GM18907 (cell line): ENCODE data around the gene NCAPG2.

Source experiments
- ATAC-seq: cut with Tn5 transposase; IDR thresholded peaks from one replicate; pipeline ENCODE4 v1.9.1; 2021; ENCODE audit warnings: mild to moderate bottlenecking, moderate library complexity; ENCODE audit not compliant: unreplicated experiment

Gene NCAPG2

GRCh38 chr7:158735935-158736334, 31.3 kb upstream of the NCAPG2 start:
- no peak for ATAC-seq

DNA sequence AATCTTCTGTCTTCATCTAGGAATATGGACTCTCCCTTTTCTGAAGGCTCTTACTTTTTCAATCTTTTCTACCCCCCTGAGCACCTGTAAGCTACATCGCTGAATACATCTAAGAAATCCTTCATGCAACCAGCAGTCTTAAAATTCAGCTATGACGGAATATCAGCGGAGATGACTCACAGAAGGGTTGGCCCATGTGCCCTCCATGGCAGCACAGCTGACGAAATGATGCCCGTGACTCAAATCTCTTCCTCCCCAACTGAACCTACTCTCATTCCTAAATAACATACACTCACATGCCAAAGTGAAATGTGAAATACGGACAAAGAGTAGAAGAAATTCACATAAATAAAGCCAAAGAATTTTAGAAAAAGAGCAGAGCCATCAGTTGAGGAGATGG, 30.3 kb upstream of the NCAPG2 start:
- ATAC-seq: no peak

GRCh38 chr7:158733775-158734494, 29.3 kb upstream of the NCAPG2 start:
- ATAC-seq: no peak

- no peak for ATAC-seq
These were observed 28.6 kb upstream of the NCAPG2 start for GRCh38 chr7:158733220-158733519.

DNA sequence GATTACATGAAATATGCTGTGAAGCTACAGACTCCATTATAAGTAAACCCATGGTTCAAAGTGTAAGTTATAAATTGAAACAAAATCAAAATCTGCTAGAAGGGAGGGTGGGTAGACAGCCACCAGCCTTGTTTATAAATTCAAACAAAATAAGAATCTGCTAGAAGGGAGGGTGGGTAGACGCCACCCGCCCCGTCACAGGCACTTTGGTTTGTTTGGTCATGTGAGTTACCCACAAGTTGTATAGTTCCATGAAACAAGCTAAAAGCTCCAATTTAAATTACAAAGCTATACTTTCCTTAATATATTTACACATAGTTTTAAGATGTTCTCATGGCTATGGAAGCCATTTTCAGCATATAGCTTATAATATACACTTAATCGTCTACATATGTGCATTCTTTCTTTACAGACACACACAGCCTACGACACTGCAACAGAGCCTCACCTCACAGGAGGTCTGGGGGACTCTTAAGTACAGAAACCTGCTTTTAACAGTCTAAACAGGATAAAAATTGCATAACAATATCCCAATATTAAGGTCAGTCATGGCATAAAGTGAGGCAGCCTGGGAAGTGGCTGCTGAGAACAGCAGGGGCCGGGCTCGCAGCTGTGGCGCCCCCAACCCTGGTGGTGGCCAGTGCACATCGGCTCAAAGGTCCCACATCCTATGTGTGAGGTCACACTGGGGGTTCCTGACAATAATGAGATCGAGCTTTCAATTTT, 28.1 kb upstream of the NCAPG2 start:
- ATAC-seq: no peak

DNA sequence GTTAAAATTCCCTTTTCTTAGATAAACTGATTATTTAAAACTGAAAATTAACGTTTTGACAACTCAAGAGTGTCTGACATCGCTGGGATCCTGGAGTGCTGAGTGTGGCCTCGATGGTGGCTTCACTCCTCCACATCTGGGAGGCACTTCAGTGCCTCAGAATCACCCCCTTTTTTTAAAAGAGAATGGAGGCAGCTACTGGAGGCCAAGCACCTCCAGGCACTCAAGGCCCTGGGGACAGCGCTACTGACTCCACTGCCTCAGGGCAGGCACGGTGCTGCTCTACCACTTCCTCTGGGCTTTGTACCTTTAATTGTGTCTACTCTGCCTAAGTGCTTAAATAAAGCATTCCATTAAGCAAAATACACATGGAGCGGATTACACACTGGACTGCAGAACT, 27.2 kb upstream of the NCAPG2 start:
- no peak for ATAC-seq

DNA sequence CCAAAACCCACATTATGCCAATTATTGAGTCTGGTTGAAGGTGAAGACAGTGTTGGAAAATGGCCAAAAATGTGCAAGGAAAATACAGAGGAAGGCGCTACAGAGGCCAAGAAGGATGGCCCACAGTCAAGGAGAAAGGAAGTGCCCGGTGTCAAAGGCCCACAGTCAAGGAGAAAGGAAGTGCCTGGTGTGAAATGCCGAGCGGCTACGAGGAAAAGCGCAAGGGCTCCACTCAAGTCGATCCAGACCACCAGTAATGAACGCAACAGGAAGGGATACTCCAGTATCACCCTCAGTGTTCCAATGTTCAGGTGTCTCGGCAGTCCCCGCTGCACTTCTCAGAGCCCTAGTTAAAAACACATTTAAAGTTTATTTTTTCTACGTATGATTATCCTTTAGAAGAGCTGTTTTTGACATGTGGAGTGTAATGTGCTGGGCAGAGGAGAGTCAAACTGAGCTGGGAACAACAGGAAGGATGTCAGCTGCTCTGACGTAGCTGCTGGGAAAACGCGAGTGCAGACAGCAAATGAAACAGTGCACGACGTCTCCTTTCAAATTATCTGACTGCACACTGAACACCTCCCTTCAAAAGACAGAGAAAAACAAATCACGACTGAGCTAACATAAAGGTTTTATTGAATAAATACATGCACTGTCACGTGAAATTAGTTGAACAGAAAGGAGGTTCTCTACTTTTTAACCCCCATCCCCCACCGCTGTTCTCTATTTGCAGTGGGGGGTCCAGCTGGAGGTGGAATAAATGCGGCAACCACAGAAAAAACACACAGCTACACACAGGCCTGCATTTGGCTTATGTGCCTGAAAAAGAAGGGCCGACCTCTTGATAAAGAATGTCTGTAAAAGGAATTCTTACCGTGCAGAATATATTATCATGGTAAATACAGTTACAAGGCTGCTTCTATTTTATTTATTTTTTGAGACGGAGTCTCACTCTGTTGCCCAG, 26.1 kb upstream of the NCAPG2 start:
- no peak for ATAC-seq

DNA sequence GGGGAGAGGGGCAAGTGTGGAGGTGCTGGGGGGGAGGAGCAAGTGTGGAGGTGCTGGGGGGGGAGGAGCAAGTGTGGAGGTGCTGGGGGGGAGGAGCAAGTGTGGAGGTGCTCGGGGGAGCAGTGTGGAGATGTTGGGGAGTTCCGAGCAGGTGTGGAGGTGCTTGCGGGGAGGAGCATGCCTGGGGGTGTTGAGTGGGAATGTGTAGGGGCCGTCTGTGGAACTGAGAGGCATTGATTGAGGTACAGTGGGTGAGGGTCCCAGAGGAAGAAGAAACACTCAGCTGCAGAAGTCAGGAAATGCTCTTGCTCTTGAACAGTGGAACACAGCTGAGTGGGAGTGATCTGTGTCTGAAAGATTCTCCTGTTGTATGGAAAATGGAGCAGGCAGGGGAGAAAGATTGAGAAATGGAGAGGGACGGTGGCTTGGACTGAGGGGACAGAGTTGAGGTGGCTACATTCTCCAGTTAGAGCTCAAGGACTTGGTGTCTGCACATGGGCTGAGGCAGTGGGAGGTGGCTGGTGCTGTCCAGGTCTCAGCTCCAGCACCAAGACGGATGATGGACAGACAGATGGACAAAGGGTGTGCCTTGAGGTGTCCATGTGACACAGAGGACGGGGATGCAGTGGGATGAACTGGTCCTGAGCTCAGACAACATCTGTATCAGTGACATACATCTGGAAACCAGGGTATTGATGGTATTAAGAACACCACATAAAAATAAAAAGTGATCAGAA, 25.2 kb upstream of the NCAPG2 start:
- ATAC-seq: no peak

GRCh38 chr7:158728911-158729645, 24.5 kb upstream of the NCAPG2 start:
- ATAC-seq: no peak

DNA sequence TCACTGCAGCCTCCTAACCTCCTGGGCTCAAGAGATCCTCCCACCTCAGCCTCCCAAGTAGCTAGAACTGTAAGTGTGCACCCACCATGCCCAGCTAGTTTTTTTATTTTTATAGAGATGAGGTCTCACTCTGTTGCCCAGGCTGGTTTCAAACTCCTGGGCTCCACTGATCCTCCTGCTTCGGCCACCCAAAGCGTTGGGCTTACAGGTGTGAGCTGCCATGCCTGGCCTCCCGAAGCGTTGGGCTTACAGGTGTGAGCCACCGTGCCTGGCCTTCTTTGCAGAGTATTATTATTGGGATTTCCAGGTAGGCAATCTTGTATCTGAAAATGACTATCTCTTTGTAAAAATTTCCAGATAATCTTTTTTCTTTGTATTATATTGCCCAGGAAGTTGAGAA, 23.1 kb upstream of the NCAPG2 start:
- ATAC-seq: no peak

- ATAC-seq: no peak
These were observed 21.7 kb upstream of the NCAPG2 start for GRCh38 chr7:158726277-158726807.

DNA sequence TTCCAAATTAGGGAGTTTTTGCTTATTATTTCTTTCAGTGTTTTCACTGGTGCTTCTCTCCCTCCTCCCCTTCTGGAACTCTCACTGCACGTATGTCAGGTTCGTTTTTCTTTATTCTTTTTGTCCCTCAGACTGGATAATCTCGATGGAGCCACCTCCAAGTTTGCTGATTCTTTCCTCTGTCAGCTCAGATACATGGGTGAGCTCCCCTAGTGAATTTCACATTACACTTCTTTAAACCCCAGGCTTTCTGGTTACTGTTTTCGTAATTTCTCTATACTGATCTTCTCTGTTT, 20.8 kb upstream of the NCAPG2 start:
- ATAC-seq: no peak

- ATAC-seq: no peak
These were observed 20.3 kb upstream of the NCAPG2 start for GRCh38 chr7:158724658-158725505.

- ATAC-seq: no peak
These were observed 19.2 kb upstream of the NCAPG2 start for GRCh38 chr7:158723714-158724385.

DNA sequence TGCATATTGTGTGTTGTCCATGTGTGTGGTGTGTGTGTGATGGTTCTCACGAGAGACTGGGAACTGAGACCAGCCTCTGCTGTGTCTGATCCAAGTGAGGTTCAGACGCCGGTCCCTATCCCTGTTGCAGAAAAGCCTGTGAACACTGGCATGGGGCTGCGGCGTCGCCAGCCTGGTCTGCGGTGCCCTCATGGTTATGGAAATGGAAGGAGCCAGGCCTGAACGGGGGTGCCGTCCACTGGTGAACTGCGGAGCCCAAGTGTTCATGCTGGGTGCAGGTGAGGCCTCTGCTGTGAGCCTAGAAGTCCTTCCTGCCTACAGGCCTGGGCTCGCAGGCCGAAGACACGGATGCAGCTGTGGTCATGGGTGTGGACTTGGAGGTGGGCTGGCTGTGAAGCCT, 18.7 kb upstream of the NCAPG2 start:
- ATAC-seq: no peak

DNA sequence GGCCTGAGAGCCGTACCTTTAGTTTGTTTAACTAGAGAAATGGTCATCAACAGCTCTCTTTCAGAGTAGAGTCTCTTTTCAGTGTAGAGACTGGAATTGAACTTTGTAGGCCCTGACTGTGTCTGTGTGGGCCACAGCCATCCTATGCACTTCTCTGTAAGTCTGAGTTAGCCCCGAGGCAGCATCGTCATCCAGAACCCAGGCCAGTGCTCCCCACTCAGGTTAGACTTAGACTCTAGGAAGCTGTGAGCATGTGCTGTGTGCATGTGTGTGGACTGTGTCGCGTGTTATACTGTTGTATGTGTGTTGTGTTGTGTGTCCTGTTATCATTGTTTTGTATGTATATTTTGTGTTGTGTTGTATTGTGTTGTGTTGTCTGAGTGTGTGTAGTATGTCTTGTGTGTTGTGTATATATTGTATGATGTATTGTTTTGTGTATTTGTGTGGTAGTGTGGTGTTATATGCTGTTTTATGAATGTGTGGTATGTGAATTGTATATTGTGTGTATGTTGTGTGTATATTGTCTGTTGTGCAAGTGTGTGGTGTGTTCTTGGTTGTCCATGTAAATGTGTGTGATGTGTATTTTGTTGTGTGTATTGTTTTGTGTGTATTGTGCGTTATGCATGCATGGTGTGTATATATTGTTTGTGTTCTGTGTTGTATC, 18.1 kb upstream of the NCAPG2 start:
- no peak for ATAC-seq

DNA sequence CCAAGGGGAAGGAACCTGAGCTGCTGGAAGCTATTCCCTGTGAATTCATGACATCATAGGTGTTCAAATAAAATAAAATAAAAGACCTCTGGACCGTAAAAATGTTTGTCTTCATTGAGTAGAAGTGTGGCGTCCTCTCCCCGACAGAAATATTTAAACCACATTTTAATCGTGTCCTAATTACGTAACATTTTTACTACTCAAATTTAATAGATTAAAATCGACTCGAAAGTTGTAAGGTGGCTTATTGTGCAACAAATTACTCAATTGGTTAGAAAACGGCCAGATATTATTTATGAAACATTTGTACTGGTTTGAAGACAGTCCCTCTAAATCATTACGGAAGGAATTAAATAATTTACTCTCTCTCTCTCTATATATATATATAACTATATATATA, 15.5 kb upstream of the NCAPG2 start:
- ATAC-seq: no peak

DNA sequence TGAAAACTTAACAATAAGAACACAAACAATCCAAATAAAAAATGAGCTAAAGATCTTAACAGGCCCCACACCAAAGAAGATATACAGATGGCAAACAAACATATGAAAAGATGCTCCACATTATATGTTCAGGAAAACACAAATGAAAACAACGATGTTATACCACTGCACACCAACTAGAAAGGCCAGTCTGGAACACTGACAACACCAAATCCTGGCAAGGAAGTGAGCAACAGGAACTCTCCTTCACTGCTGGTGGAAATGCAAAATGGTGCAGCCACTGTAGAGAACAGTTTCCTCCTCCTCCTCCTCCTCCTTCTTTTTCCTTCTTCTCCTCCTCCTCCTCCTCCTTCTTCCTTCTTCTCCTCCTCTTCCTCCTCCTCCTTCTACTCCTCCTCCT, 12.2 kb upstream of the NCAPG2 start:
- ATAC-seq: no peak
